ENCODE results near the gene TUBA4A. TPM values are rescaled to one million over a fixed set of nuclear protein-coding genes. Genes with fewer than 3 reads are reported as not detected.

The TUBA4A gene
- total RNA-seq, 1 experiment from 2014 or later = 40.8 TPM

GRCh38 chr2:219215871-219216534, 37.7 kb downstream of the TUBA4A start:
- peaks cover 25% of the 10 kb centered on the region for H3K4me1 Mint-ChIP-seq
- DNase-seq (ENCODE audit: low spot score) (peak; percentile 27), ATAC-seq (peak; percentile 10)
- H3K27ac Mint-ChIP-seq = no peak overlapping the region; the same call in 1 of the 2 replicates
- no peaks in the 10 kb centered on the region for H3K27me3 Mint-ChIP-seq (ENCODE audit: low read depth)
- TF ChIP-seq CREB1 (CRISPR knock-in tag; IDR thresholded peaks at IDR 0.05) (no peak), NFATC4 (CRISPR knock-in tag; IDR thresholded peaks at IDR 0.05) (no peak), ETV6 (CRISPR knock-in tag; IDR thresholded peaks at IDR 0.05) (no peak), IRF1 (CRISPR knock-in tag; IDR thresholded peaks at IDR 0.05) (no peak), ZNF532 (CRISPR knock-in tag; IDR thresholded peaks at IDR 0.05; ENCODE audit: borderline replicate concordance) (no peak), NFYB (CRISPR knock-in tag; conservative IDR thresholded peaks at IDR 0.05; ENCODE audit: low read depth) (no peak), ZMAT4 (CRISPR knock-in tag; IDR thresholded peaks at IDR 0.05) (no peak), FOXP1 (CRISPR knock-in tag; IDR thresholded peaks at IDR 0.05; ENCODE audit: borderline replicate concordance) (no peak), ZNF396 (CRISPR knock-in tag; IDR thresholded peaks at IDR 0.05; ENCODE audit: borderline replicate concordance) (no peak), ZNF232 (CRISPR knock-in tag; IDR thresholded peaks at IDR 0.05) (no peak), NFE2L1 (CRISPR knock-in tag; IDR thresholded peaks at IDR 0.05) (no peak), ATF3 (CRISPR knock-in tag; conservative IDR thresholded peaks at IDR 0.05) (no peak), RELA (CRISPR knock-in tag; IDR thresholded peaks at IDR 0.05; ENCODE audit: borderline replicate concordance) (no peak), ZNF138 (CRISPR knock-in tag; conservative IDR thresholded peaks at IDR 0.05) (no peak), MYBL2 (CRISPR knock-in tag; IDR thresholded peaks at IDR 0.05) (no peak), SMAD4 (CRISPR knock-in tag; IDR thresholded peaks at IDR 0.05) (no peak), FOXK1 (CRISPR knock-in tag; IDR thresholded peaks at IDR 0.05) (no peak), TP53 (CRISPR knock-in tag; IDR thresholded peaks at IDR 0.05) (no peak), ZNF263 (CRISPR knock-in tag; IDR thresholded peaks at IDR 0.05; ENCODE audit: low read depth) (no peak), ARID4B (CRISPR knock-in tag; IDR thresholded peaks at IDR 0.05; ENCODE audit: borderline replicate concordance) (no peak)
- ChIA-PET CTCF (interaction anchor here (0.9 to 1.4 kb wide), 4 partner anchors 79 to 314 kb away, joined by 3 to 4 read pairs (median 3); no protein-coding TSS in a partner anchor), POLR2A (interaction anchor here (0.7 kb wide), 1 partner anchor 79 kb away, joined by 3 read pairs; no protein-coding TSS in a partner anchor)
- H3K36me3 Mint-ChIP-seq = peaks cover 43% of the 10 kb centered on the region
- H3K9me3 Mint-ChIP-seq = no peaks in the 10 kb centered on the region
- H3K4me3 Mint-ChIP-seq = no peak overlapping the region

Data from WTC11 (cell line).